ENCODE data around the gene EIF4E1B. TPM values are rescaled to one million over a fixed set of nuclear protein-coding genes. Genes with fewer than 3 reads are reported as not detected.

Gene EIF4E1B
- polyA plus RNA-seq, 1 donor from 2014 or later: 0.82 TPM

DNA sequence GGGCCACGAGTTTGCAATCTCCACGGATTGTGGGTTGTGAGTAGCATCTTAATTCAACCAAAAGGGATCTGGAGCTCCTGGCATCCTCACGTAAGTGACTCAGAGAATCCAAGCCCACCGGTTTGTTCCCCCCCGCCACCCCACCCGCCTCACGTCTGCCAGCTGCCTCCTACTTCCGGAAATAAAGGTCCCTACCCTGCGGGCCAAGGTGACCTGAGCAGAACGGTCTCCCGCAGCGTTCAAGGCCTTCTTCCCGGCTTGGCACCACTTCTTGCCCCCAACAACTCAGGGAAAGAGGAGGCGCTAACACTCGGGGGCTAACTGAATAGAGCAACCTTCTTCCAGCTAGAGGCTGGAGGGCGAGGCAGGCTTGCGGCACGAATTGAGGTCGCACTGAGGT, 11.7 kb upstream of the EIF4E1B start:
- peak overlapping the region; percentile 54 for H3K4me3 ChIP-seq (ENCODE audit: low read length)
- H3K27ac ChIP-seq (ENCODE audit: low read length): no peak overlapping the region
- H3K36me3 ChIP-seq (ENCODE audit: insufficient read depth, low read length): no peaks in the 10 kb centered on the region
- H3K9ac ChIP-seq (ENCODE audit: low read length): no peak overlapping the region
- H3K9me2 ChIP-seq (ENCODE audit: insufficient read depth, low read length): no peaks in the 10 kb centered on the region
- no peaks in the 10 kb centered on the region for H3F3A ChIP-seq (ENCODE audit: insufficient read depth, low read length, poor library complexity, severe bottlenecking)
- peaks cover 40% of the 10 kb centered on the region for H3K27me3 ChIP-seq (ENCODE audit: insufficient read depth, low read depth, low read length)
- no peak for TF ChIP-seq EZH2 (IDR thresholded peaks at IDR 0.05; ENCODE audit: borderline replicate concordance, insufficient read depth, low read length, poor library complexity, severe bottlenecking)
- TF ChIP-seq POLR2AphosphoS5 (IDR thresholded peaks at IDR 0.05): no peak
- no peak for TF ChIP-seq TAF1 (IDR thresholded peaks at IDR 0.05; ENCODE audit: low read depth)
- TF ChIP-seq EP300 (conservative IDR thresholded peaks at IDR 0.05; ENCODE audit: poor library complexity, severe bottlenecking): no peak
- TF ChIP-seq, protein P1, sequence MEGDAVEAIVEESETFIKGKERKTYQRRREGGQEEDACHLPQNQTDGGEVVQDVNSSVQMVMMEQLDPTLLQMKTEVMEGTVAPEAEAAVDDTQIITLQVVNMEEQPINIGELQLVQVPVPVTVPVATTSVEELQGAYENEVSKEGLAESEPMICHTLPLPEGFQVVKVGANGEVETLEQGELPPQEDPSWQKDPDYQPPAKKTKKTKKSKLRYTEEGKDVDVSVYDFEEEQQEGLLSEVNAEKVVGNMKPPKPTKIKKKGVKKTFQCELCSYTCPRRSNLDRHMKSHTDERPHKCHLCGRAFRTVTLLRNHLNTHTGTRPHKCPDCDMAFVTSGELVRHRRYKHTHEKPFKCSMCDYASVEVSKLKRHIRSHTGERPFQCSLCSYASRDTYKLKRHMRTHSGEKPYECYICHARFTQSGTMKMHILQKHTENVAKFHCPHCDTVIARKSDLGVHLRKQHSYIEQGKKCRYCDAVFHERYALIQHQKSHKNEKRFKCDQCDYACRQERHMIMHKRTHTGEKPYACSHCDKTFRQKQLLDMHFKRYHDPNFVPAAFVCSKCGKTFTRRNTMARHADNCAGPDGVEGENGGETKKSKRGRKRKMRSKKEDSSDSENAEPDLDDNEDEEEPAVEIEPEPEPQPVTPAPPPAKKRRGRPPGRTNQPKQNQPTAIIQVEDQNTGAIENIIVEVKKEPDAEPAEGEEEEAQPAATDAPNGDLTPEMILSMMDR (IDR thresholded peaks at IDR 0.05; ENCODE audit: poor library complexity, severe bottlenecking): no peak
- no peak for TF ChIP-seq SMC3 (conservative IDR thresholded peaks at IDR 0.05; ENCODE audit: poor library complexity)
- TF ChIP-seq MXI1 (conservative IDR thresholded peaks at IDR 0.05; ENCODE audit: poor library complexity, severe bottlenecking): no peak
- TF ChIP-seq REST (IDR thresholded peaks at IDR 0.05; ENCODE audit: borderline replicate concordance): no peak
- no peak for TF ChIP-seq RAD21 (conservative IDR thresholded peaks at IDR 0.05)
- H3K4me2 ChIP-seq (ENCODE audit: low read length): no peak overlapping the region
- no peaks in the 10 kb centered on the region for H4K20me1 ChIP-seq (ENCODE audit: insufficient read depth)
- no peaks in the 10 kb centered on the region for H3K79me2 ChIP-seq (replicated peaks; ENCODE audit: insufficient read depth, low read length)
- no peak overlapping the region for H2AFZ ChIP-seq (ENCODE audit: low read depth, low read length)
- H3K9me3 ChIP-seq (ENCODE audit: low read length): no peaks in the 10 kb centered on the region

- Histone ChIP-seq H3F3A (ENCODE audit: insufficient read depth, low read length, poor library complexity, severe bottlenecking) (no peaks in the 10 kb centered on the region), H2AFZ (ENCODE audit: low read depth, low read length) (no peak overlapping the region), H3K36me3 (ENCODE audit: insufficient read depth, low read length) (no peaks in the 10 kb centered on the region), H3K4me2 (ENCODE audit: low read length) (no peak overlapping the region), H3K27me3 (ENCODE audit: insufficient read depth, low read depth, low read length) (peaks cover 40% of the 10 kb centered on the region), H3K9ac (ENCODE audit: low read length) (no peak overlapping the region), H3K9me3 (ENCODE audit: low read length) (no peaks in the 10 kb centered on the region), H3K79me2 (replicated peaks; ENCODE audit: insufficient read depth, low read length) (no peaks in the 10 kb centered on the region), H3K4me3 (ENCODE audit: low read length) (peak overlapping the region; percentile 54), H4K20me1 (ENCODE audit: insufficient read depth) (no peaks in the 10 kb centered on the region), H3K9me2 (ENCODE audit: insufficient read depth, low read length) (no peaks in the 10 kb centered on the region), H3K27ac (ENCODE audit: low read length) (no peak overlapping the region)
- no peak for TF ChIP-seq MXI1 (conservative IDR thresholded peaks at IDR 0.05; ENCODE audit: poor library complexity, severe bottlenecking)
- peak; percentile 76 for TF ChIP-seq RAD21 (conservative IDR thresholded peaks at IDR 0.05)
- TF ChIP-seq EP300 (conservative IDR thresholded peaks at IDR 0.05; ENCODE audit: poor library complexity, severe bottlenecking): no peak
- no peak for TF ChIP-seq TAF1 (IDR thresholded peaks at IDR 0.05; ENCODE audit: low read depth)
- TF ChIP-seq, protein P1 (IDR thresholded peaks at IDR 0.05; ENCODE audit: poor library complexity, severe bottlenecking): peak; percentile 72
- TF ChIP-seq POLR2AphosphoS5 (IDR thresholded peaks at IDR 0.05): no peak
- TF ChIP-seq SMC3 (conservative IDR thresholded peaks at IDR 0.05; ENCODE audit: poor library complexity): peak; percentile 65
- TF ChIP-seq REST (IDR thresholded peaks at IDR 0.05; ENCODE audit: borderline replicate concordance): no peak
- TF ChIP-seq EZH2 (IDR thresholded peaks at IDR 0.05; ENCODE audit: borderline replicate concordance, insufficient read depth, low read length, poor library complexity, severe bottlenecking): no peak
Observed at GRCh38 chr5:176619203-176619568, 11.3 kb upstream of the EIF4E1B start.

Measured in neural cell (in vitro differentiated cells).